ENCODE results near the gene MAML2.

The MAML2 gene

DNA sequence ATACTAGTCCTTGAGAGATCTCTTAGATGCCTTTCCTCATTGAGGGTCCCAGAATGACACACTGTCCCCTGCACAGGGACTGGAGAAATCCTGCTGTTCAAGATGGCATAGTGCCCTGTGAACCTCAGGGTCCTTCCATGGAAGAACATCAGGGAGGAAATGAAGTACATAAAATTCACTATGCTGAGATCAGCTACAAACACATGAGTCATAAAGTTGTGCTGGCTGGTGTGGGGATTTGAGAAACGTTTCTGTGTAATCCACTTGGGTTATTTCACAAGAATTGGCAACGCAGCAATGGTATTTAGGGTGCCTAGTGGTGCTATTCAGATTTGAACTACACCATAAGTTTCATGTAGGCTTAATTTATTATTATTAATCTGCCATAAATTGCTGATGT lies 174.4 kb downstream of the MAML2 start:
- H3K4me3 ChIP-seq (ENCODE audit: low read length in 2 of 2) = no peak overlapping the region
- no peaks in the 10 kb centered on the region for H3K27me3 ChIP-seq (ENCODE audit: control insufficient read depth in 2 of 2, insufficient read depth in 2 of 2, low read length in 2 of 2)
- H3K27ac ChIP-seq (ENCODE audit: low read depth in 2 of 2, low read length in 2 of 2) = peak overlapping the region; percentile 43 to 44
- no peak overlapping the region for H3K9ac ChIP-seq (ENCODE audit: low read depth in 1 of 2, low read length in 2 of 2)
- peaks cover 2 to 6% of the 10 kb centered on the region in 2 donors for H3K4me1 ChIP-seq (ENCODE audit: control insufficient read depth in 2 of 2, insufficient read depth in 2 of 2, low read length in 2 of 2)
- no peaks in the 10 kb centered on the region for H3K9me3 ChIP-seq (ENCODE audit: control insufficient read depth in 2 of 2, low read length in 2 of 2)
- peaks cover 0 to 2% of the 10 kb centered on the region in 2 donors for H3K36me3 ChIP-seq (ENCODE audit: control insufficient read depth in 2 of 2, insufficient read depth in 2 of 2, low read length in 2 of 2)

DNA sequence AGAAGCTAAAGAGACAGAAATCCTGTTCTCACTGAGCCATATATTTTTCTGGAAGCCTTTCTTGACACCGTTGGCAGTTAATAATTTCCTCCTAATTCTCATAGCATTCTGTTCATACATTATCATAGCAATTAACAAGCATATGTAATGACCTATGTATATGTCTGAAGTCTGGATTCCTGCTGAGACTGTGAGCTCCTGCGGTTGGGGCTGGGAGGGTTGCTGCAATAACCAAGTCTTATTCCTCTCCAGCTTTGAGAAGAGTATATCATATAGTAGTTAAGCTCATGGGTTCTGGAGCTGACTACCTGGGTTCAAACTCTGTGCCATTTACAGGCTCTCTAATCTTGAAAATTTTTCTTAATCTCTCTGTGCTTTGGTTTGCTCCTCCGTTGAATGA lies 175.2 kb downstream of the MAML2 start:
- H3K9ac ChIP-seq (ENCODE audit: low read depth in 1 of 2, low read length in 2 of 2) = no peak overlapping the region
- H3K36me3 ChIP-seq (ENCODE audit: control insufficient read depth in 2 of 2, insufficient read depth in 2 of 2, low read length in 2 of 2) = peaks cover 0 to 2% of the 10 kb centered on the region in 2 donors
- H3K9me3 ChIP-seq (ENCODE audit: control insufficient read depth in 2 of 2, low read length in 2 of 2) = no peaks in the 10 kb centered on the region
- H3K27me3 ChIP-seq (ENCODE audit: control insufficient read depth in 2 of 2, insufficient read depth in 2 of 2, low read length in 2 of 2) = no peaks in the 10 kb centered on the region
- H3K27ac ChIP-seq (ENCODE audit: low read depth in 2 of 2, low read length in 2 of 2) = no peak overlapping the region
- H3K4me3 ChIP-seq (ENCODE audit: low read length in 2 of 2) = no peak overlapping the region
- H3K4me1 ChIP-seq (ENCODE audit: control insufficient read depth in 2 of 2, insufficient read depth in 2 of 2, low read length in 2 of 2) = peaks cover 0 to 6% of the 10 kb centered on the region in 2 donors

DNA sequence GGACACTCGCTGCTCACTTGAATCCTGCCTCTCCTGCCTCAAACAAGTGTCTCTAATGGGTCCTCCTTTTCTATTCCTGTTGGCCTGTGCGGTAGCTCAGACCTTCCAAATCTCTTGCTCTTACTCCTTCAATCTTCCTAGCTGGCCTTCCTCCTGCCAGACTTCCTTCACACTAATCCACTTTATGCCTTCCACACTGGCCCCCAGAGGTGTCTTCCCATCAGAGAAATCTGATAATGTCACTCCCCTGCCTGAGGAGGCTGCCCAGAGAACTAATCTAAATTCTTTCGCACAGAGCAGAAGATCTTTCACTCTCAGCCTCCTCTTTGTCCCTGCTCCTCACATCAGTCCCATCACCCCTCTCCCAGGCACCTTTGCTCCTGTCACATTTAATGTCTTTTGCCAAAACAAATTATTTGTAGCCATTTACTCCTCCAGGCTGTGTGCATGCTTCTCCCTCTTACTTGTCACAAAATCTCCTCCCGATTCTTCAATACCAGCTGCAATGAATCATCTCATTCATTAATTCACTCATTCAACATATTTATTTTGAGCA lies 175.7 kb downstream of the MAML2 start:
- Histone ChIP-seq H3K4me3 (ENCODE audit: low read length in 2 of 2) (no peak overlapping the region), H3K4me1 (ENCODE audit: control insufficient read depth in 2 of 2, insufficient read depth in 2 of 2, low read length in 2 of 2) (peaks cover 0 to 6% of the 10 kb centered on the region in 2 donors), H3K27ac (ENCODE audit: low read depth in 2 of 2, low read length in 2 of 2) (no peak overlapping the region), H3K36me3 (ENCODE audit: control insufficient read depth in 2 of 2, insufficient read depth in 2 of 2, low read length in 2 of 2) (peaks cover 0 to 2% of the 10 kb centered on the region in 2 donors), H3K9me3 (ENCODE audit: control insufficient read depth in 2 of 2, low read length in 2 of 2) (no peaks in the 10 kb centered on the region), H3K27me3 (ENCODE audit: control insufficient read depth in 2 of 2, insufficient read depth in 2 of 2, low read length in 2 of 2) (no peaks in the 10 kb centered on the region), H3K9ac (ENCODE audit: low read depth in 1 of 2, low read length in 2 of 2) (no peak overlapping the region)

DNA sequence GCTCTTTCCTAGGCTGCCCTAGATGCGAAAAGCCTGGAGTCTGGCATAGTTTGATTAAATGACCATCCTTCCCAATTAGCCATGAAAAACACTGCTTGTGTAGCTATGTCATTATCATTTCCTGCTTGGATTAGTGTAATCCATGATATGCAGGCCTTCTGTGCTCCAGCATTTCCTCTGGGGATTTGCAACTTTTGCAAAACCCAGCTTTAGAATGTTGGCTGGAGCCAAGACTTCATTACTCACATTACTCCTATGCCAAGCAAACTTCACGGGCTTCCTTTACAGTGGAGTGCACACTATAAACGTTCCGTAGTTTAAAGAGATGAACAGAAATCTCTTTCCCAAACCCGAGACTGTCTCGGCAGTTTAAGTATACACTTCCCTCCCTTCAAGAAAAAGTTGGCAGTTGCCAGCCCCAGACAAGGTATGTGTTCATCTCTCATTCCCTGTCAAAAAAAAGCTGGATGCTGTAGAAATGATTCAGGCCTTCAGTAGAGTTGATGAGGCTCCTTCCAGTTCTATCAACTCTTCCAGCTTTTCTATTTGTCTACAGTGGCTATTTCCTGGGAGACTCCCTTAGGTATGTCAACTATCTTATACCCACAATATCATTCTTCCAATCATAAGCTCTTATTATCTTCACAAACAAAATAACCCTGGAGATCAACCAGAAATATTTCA lies 180.0 kb downstream of the MAML2 start:
- H3K27ac ChIP-seq (ENCODE audit: low read depth in 2 of 2, low read length in 2 of 2) = peak overlapping the region in 1 of 2 donors; percentile 31
- H3K27me3 ChIP-seq (ENCODE audit: control insufficient read depth in 2 of 2, insufficient read depth in 2 of 2, low read length in 2 of 2) = no peaks in the 10 kb centered on the region
- H3K4me3 ChIP-seq (ENCODE audit: low read length in 2 of 2) = no peak overlapping the region
- H3K4me1 ChIP-seq (ENCODE audit: control insufficient read depth in 2 of 2, insufficient read depth in 2 of 2, low read length in 2 of 2) = no peaks in the 10 kb centered on the region
- H3K9me3 ChIP-seq (ENCODE audit: control insufficient read depth in 2 of 2, low read length in 2 of 2) = no peaks in the 10 kb centered on the region
- H3K36me3 ChIP-seq (ENCODE audit: control insufficient read depth in 2 of 2, insufficient read depth in 2 of 2, low read length in 2 of 2) = no peaks in the 10 kb centered on the region
- no peak overlapping the region for H3K9ac ChIP-seq (ENCODE audit: low read depth in 1 of 2, low read length in 2 of 2)

DNA sequence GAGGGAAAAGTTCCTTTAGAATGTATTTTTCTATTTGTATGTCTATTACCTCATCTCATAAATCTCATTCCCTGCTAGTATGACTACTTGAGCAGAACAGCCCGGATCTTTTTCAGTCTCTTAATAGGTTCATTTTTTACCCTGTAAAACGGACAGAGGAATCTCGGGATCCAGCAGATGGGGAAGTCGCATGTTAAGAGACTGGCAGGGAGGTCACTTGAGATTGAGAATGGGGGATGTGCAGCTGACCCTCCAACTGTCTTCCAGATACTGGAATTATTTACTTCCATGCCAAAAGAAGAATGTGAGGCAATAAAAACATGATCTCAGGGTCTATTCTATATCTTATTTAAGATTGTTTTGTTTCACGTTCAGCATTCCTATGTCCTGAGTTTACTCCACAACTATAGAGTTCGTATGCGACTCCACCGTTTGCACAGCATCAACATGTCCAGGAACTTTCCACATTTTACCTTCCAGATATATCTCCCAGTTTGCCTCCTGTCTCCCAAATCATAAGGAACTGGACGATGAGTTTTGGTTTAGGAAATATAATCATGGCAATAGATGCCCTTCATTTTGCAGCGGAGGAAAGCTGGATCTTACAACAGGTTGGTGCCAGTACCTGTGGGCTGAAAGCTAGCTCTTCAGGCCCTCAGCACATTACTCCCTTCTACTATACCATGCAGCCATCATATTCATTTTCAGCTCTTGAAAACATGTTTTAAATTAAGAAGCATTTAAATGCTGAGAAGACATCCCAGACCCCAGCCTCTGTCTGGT lies 181.5 kb downstream of the MAML2 start:
- H3K36me3 ChIP-seq (ENCODE audit: control insufficient read depth in 2 of 2, insufficient read depth in 2 of 2, low read length in 2 of 2) = no peaks in the 10 kb centered on the region
- no peaks in the 10 kb centered on the region for H3K27me3 ChIP-seq (ENCODE audit: control insufficient read depth in 2 of 2, insufficient read depth in 2 of 2, low read length in 2 of 2)
- H3K4me3 ChIP-seq (ENCODE audit: low read length in 2 of 2) = no peak overlapping the region
- H3K9ac ChIP-seq (ENCODE audit: low read depth in 1 of 2, low read length in 2 of 2) = no peak overlapping the region
- H3K9me3 ChIP-seq (ENCODE audit: control insufficient read depth in 2 of 2, low read length in 2 of 2) = no peaks in the 10 kb centered on the region
- H3K4me1 ChIP-seq (ENCODE audit: control insufficient read depth in 2 of 2, insufficient read depth in 2 of 2, low read length in 2 of 2) = peaks cover 2 to 7% of the 10 kb centered on the region in 2 donors
- no peak overlapping the region for H3K27ac ChIP-seq (ENCODE audit: low read depth in 2 of 2, low read length in 2 of 2)

DNA sequence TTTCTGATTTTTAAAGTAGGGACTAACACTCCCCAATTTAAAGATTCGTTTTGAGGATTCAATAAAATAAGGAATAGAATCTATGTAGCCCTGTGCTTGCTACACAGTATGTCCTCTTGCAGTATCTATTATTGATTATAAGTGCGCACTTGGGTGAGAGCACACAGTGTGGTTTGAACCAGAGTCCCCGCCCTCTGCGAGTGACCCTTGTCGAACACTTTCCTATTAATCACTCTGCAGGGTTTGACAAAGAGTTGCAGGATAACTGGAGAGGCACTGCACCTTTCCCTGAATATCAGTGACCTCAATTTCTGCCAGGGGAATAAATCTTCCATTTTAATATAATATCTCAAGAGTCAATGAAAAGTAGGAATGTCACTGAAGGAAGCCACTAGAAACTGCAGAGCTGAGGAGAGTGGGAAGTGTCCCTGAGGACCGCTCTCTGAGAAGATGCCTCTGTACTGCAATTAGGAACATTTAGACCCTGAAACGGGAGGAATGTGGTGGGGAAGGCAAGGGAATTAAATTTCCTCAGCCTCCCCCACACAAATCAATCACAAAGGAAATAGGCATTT lies 182.2 kb downstream of the MAML2 start:
- H3K4me1 ChIP-seq (ENCODE audit: control insufficient read depth in 2 of 2, insufficient read depth in 2 of 2, low read length in 2 of 2) = peaks cover 9 to 13% of the 10 kb centered on the region in 2 donors
- H3K9me3 ChIP-seq (ENCODE audit: control insufficient read depth in 2 of 2, low read length in 2 of 2) = no peaks in the 10 kb centered on the region
- H3K4me3 ChIP-seq (ENCODE audit: low read length in 2 of 2) = no peak overlapping the region
- H3K36me3 ChIP-seq (ENCODE audit: control insufficient read depth in 2 of 2, insufficient read depth in 2 of 2, low read length in 2 of 2) = no peaks in the 10 kb centered on the region
- no peaks in the 10 kb centered on the region for H3K27me3 ChIP-seq (ENCODE audit: control insufficient read depth in 2 of 2, insufficient read depth in 2 of 2, low read length in 2 of 2)
- no peak overlapping the region for H3K27ac ChIP-seq (ENCODE audit: low read depth in 2 of 2, low read length in 2 of 2)
- H3K9ac ChIP-seq (ENCODE audit: low read depth in 1 of 2, low read length in 2 of 2) = no peak overlapping the region

DNA sequence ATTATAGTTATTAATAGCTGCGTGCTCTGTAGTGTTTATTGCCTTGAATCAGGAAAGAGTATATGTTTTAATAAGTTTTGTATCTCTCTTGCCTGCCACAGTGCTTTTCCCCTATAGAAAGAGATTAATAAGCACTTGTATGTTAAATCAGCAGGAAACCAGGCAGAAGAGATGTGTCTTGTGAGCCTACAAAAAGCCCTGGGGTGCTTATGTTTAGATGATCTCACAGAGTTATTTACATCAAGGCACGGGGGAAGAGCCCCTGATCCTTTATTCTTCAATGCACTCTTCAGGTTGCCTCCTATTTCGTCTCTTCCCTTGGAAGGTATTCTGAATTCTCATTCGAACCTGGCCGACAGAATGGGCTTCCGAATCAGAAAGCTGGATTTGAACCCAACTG lies 183.0 kb downstream of the MAML2 start:
- Histone ChIP-seq H3K9me3 (ENCODE audit: control insufficient read depth in 2 of 2, low read length in 2 of 2) (no peaks in the 10 kb centered on the region), H3K27me3 (ENCODE audit: control insufficient read depth in 2 of 2, insufficient read depth in 2 of 2, low read length in 2 of 2) (no peaks in the 10 kb centered on the region), H3K4me1 (ENCODE audit: control insufficient read depth in 2 of 2, insufficient read depth in 2 of 2, low read length in 2 of 2) (peaks cover 13 to 17% of the 10 kb centered on the region in 2 donors), H3K27ac (ENCODE audit: low read depth in 2 of 2, low read length in 2 of 2) (no peak overlapping the region), H3K9ac (ENCODE audit: low read depth in 1 of 2, low read length in 2 of 2) (no peak overlapping the region), H3K4me3 (ENCODE audit: low read length in 2 of 2) (no peak overlapping the region), H3K36me3 (ENCODE audit: control insufficient read depth in 2 of 2, insufficient read depth in 2 of 2, low read length in 2 of 2) (no peaks in the 10 kb centered on the region)

DNA sequence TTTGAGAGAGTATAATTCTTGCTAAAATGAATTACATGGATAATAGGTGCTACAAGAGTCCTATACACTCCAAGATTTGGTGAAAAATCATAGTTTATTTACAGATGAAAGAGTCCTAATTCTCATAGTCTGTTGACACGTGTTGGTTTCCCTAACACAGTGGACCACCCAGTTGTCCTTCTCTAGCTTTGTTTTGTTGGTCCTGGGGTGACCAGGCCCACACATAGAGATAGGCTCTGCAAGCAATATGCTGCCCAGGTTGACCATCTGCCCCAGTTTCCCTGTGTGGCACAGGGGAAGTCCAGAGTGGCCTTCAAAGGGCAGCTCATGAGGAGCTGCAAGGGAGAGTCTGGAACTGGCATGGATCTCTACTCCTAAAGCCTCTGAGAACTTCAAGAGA lies 184.9 kb downstream of the MAML2 start:
- H3K4me1 ChIP-seq (ENCODE audit: control insufficient read depth in 2 of 2, insufficient read depth in 2 of 2, low read length in 2 of 2) = peaks cover 13 to 22% of the 10 kb centered on the region in 2 donors
- no peak overlapping the region for H3K27ac ChIP-seq (ENCODE audit: low read depth in 2 of 2, low read length in 2 of 2)
- H3K9me3 ChIP-seq (ENCODE audit: control insufficient read depth in 2 of 2, low read length in 2 of 2) = no peaks in the 10 kb centered on the region
- H3K36me3 ChIP-seq (ENCODE audit: control insufficient read depth in 2 of 2, insufficient read depth in 2 of 2, low read length in 2 of 2) = no peaks in the 10 kb centered on the region
- no peak overlapping the region for H3K4me3 ChIP-seq (ENCODE audit: low read length in 2 of 2)
- H3K9ac ChIP-seq (ENCODE audit: low read depth in 1 of 2, low read length in 2 of 2) = no peak overlapping the region
- H3K27me3 ChIP-seq (ENCODE audit: control insufficient read depth in 2 of 2, insufficient read depth in 2 of 2, low read length in 2 of 2) = no peaks in the 10 kb centered on the region

DNA sequence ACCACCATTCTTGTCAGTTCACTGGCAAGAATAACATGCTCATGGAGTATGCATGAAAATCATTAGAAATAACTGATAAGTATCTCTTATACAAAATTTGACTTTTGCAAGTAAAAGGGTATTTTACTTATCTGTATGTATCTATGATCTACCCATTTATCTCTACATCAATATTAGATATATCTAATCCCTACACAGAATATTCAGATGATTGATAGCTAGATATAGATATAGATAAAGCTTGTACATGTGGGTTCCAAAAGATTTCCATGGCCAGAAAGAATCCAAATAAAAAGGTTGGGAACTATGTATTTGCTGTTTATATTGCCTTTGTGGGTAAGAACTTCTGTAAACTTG lies 185.5 kb downstream of the MAML2 start:
- Histone ChIP-seq H3K9me3 (ENCODE audit: control insufficient read depth in 2 of 2, low read length in 2 of 2) (no peaks in the 10 kb centered on the region), H3K4me1 (ENCODE audit: control insufficient read depth in 2 of 2, insufficient read depth in 2 of 2, low read length in 2 of 2) (peaks cover 13 to 22% of the 10 kb centered on the region in 2 donors), H3K4me3 (ENCODE audit: low read length in 2 of 2) (no peak overlapping the region), H3K27ac (ENCODE audit: low read depth in 2 of 2, low read length in 2 of 2) (peak overlapping the region; percentile 75 to 81), H3K27me3 (ENCODE audit: control insufficient read depth in 2 of 2, insufficient read depth in 2 of 2, low read length in 2 of 2) (no peaks in the 10 kb centered on the region), H3K9ac (ENCODE audit: low read depth in 1 of 2, low read length in 2 of 2) (no peak overlapping the region), H3K36me3 (ENCODE audit: control insufficient read depth in 2 of 2, insufficient read depth in 2 of 2, low read length in 2 of 2) (no peaks in the 10 kb centered on the region)

DNA sequence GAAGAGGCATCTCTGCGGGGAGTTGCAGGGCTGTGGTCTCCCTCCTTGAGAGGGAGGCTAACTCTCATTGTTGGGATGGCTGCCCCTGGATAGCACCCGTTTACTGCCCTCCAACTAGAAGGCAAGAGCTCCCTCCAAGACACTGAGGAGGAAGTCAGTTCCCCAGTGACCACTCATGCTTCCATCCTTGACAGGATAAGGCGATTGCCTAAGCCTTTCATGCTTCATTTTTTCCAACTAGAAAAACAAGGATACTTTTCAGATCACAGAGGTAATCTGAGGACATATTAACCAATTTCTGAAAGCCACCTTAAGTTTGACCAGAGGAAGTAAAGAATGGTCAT lies 186.6 kb downstream of the MAML2 start:
- H3K27ac ChIP-seq (ENCODE audit: low read depth in 2 of 2, low read length in 2 of 2) = peak overlapping the region; percentile 75 to 81
- no peaks in the 10 kb centered on the region for H3K36me3 ChIP-seq (ENCODE audit: control insufficient read depth in 2 of 2, insufficient read depth in 2 of 2, low read length in 2 of 2)
- no peaks in the 10 kb centered on the region for H3K27me3 ChIP-seq (ENCODE audit: control insufficient read depth in 2 of 2, insufficient read depth in 2 of 2, low read length in 2 of 2)
- peaks cover 13 to 22% of the 10 kb centered on the region in 2 donors for H3K4me1 ChIP-seq (ENCODE audit: control insufficient read depth in 2 of 2, insufficient read depth in 2 of 2, low read length in 2 of 2)
- peak overlapping the region in 1 of 2 donors; percentile 10 for H3K4me3 ChIP-seq (ENCODE audit: low read length in 2 of 2)
- no peaks in the 10 kb centered on the region for H3K9me3 ChIP-seq (ENCODE audit: control insufficient read depth in 2 of 2, low read length in 2 of 2)
- H3K9ac ChIP-seq (ENCODE audit: low read depth in 1 of 2, low read length in 2 of 2) = no peak overlapping the region
